ENCODE measurements around the gene TIMM50.

DNA sequence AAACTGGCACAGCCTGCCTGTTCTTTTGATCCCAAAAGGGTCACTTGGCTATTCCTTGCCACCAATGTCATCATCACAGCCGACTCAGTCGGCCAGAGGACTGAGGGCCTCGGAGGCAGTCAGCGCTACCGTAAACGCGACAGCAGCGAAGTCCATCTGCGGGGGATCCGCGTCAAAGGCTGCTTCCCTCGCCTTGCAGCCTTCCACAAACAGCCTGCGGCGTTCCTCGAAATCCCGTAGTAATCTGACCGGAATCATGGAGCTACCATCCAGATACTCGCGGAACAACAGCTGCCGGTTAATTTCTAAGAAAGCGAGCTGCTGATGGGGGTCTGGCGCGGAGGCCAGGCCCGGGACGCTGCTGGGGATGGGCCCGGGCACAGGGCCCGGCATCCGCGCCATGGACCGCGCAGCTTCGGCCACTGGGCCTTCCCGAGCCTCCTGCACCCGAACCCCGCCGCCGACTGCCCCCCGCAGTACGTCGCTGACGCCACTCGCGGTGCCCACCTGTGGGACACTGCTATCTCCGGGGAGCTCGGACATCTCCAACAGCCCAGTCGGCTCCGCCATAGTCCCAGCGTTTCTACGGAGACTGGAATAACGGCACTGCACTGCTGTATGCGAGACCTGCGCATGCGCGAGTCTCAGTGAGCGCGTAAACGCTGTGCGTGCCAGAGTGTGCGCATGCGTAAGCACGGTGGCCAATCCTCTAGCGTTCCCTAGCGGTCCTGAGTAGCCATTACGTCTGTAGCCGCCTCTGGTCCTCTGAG is 51.8 kb downstream of the TIMM50 start, which contains the start of gene EID2B:
- TF ChIP-seq, protein P1, sequence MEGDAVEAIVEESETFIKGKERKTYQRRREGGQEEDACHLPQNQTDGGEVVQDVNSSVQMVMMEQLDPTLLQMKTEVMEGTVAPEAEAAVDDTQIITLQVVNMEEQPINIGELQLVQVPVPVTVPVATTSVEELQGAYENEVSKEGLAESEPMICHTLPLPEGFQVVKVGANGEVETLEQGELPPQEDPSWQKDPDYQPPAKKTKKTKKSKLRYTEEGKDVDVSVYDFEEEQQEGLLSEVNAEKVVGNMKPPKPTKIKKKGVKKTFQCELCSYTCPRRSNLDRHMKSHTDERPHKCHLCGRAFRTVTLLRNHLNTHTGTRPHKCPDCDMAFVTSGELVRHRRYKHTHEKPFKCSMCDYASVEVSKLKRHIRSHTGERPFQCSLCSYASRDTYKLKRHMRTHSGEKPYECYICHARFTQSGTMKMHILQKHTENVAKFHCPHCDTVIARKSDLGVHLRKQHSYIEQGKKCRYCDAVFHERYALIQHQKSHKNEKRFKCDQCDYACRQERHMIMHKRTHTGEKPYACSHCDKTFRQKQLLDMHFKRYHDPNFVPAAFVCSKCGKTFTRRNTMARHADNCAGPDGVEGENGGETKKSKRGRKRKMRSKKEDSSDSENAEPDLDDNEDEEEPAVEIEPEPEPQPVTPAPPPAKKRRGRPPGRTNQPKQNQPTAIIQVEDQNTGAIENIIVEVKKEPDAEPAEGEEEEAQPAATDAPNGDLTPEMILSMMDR (IDR thresholded peaks at IDR 0.05), result peak; percentile 87
- no peak for TF ChIP-seq EZH2 (IDR thresholded peaks at IDR 0.05)

Data from neural progenitor cell (in vitro differentiated cells).